Large intestine (tissue), 3 donors: ENCODE measurements around the gene ATP13A2. TPM values are rescaled to one million over a fixed set of nuclear protein-coding genes. Genes with fewer than 3 reads are reported as not detected.

Source experiments
- DNase-seq, 2 donors: peaks; one replicate each; pipeline versions ENCODE4 v3.0.0 to v3.0.0-alpha.2; 2013
- H3K27ac ChIP-seq: one replicate; pipeline ENCODE4 v1.5.1; 2013; ENCODE audit warnings: low read length
- H3K27me3 ChIP-seq: 2 replicates; pipeline ENCODE4 v1.6.1; 2013; ENCODE audit warnings: low read length; ENCODE audit not compliant: control insufficient read depth, insufficient read depth
- H3K36me3 ChIP-seq: 2 replicates; pipeline ENCODE4 v1.6.1; 2013; ENCODE audit warnings: low read length; ENCODE audit not compliant: control insufficient read depth, insufficient read depth
- H3K4me1 ChIP-seq: one replicate; pipeline ENCODE4 v1.6.1; 2013; ENCODE audit warnings: low read length; ENCODE audit not compliant: control insufficient read depth, insufficient read depth
- H3K4me3 ChIP-seq: one replicate; pipeline ENCODE4 v1.5.1; 2013; ENCODE audit warnings: low read length
- H3K9me3 ChIP-seq: one replicate; pipeline ENCODE4 v1.6.1; 2013; ENCODE audit warnings: mild to moderate bottlenecking, low read depth, low read length, moderate library complexity; ENCODE audit not compliant: control insufficient read depth
- WGBS: methylation state at CpG from one replicate; pipeline ENCODE4 v1.1.5; 2013; ENCODE audit warnings: low lambda C conversion rate; ENCODE audit not compliant: insufficient coverage; 5-methylcytosine and 5-hydroxymethylcytosine counted together
- polyA plus RNA-seq: library from polyadenylated mRNA; unstranded; fragments of 120-200 nt; gene quantifications from one replicate; pipeline ENCODE4 v1.2.1, GENCODE V29; 2013

Gene ATP13A2
- polyA plus RNA-seq, 1 donor, result 20.6 TPM

- H3K27ac ChIP-seq, result no peak overlapping the region
- WGBS, result no CpG with 5 or more reads among the region's 5 CpGs
- H3K36me3 ChIP-seq, result peaks cover 32% of the 10 kb centered on the region
Observed at GRCh38 chr1:17016317-17016661, 4.6 kb upstream of the ATP13A2 start.

GRCh38 chr1:17014671-17015567, 3.2 kb upstream of the ATP13A2 start:
- H3K4me1 ChIP-seq, result peaks cover 12% of the 10 kb centered on the region
- H3K36me3 ChIP-seq, result peaks cover 18% of the 10 kb centered on the region
- no peak for DNase-seq
- no CpG with 5 or more reads among the region's 10 CpGs for WGBS
- no peak overlapping the region for H3K4me3 ChIP-seq
- no peak overlapping the region for H3K27ac ChIP-seq
- H3K27me3 ChIP-seq, result no peaks in the 10 kb centered on the region
- H3K9me3 ChIP-seq, result no peaks in the 10 kb centered on the region

More at GRCh38 chr1:17016317-17016661, 4.6 kb upstream of the ATP13A2 start:
- peaks cover 5% of the 10 kb centered on the region for H3K4me1 ChIP-seq
- H3K27me3 ChIP-seq, result no peaks in the 10 kb centered on the region
- no peak for DNase-seq
- H3K9me3 ChIP-seq, result no peaks in the 10 kb centered on the region
- H3K4me3 ChIP-seq, result no peak overlapping the region

- Histone ChIP-seq H3K27me3 (no peaks in the 10 kb centered on the region), H3K27ac (no peak overlapping the region), H3K4me3 (no peak overlapping the region), H3K9me3 (no peaks in the 10 kb centered on the region), H3K36me3 (peaks cover 6% of the 10 kb centered on the region), H3K4me1 (peaks cover 12% of the 10 kb centered on the region)
- DNase-seq, result no peak
- no CpG with 5 or more reads among the region's 13 CpGs for WGBS
Observed at GRCh38 chr1:17013491-17014320, 2.0 kb upstream of the ATP13A2 start.

GRCh38 chr1:17012775-17013490, 1.2 kb upstream of the ATP13A2 start:
- no peaks in the 10 kb centered on the region for H3K9me3 ChIP-seq
- peaks cover 12% of the 10 kb centered on the region for H3K4me1 ChIP-seq
- DNase-seq, result no peak
- no peaks in the 10 kb centered on the region for H3K27me3 ChIP-seq
- H3K4me3 ChIP-seq, result no peak overlapping the region
- WGBS, result no CpG with 5 or more reads among the region's 9 CpGs
- H3K27ac ChIP-seq, result no peak overlapping the region
- peaks cover under 1% of the 10 kb centered on the region for H3K36me3 ChIP-seq

- no CpG with 5 or more reads among the region's 15 CpGs for WGBS
- H3K4me3 ChIP-seq, result peak overlapping the region; percentile 67
- H3K27me3 ChIP-seq, result no peaks in the 10 kb centered on the region
- no peak overlapping the region for H3K27ac ChIP-seq
- no peak for DNase-seq
- H3K9me3 ChIP-seq, result no peaks in the 10 kb centered on the region
- no peaks in the 10 kb centered on the region for H3K36me3 ChIP-seq
- peaks cover 9% of the 10 kb centered on the region for H3K4me1 ChIP-seq
Observed at GRCh38 chr1:17011092-17011438, 663 bp downstream of the ATP13A2 start.

GRCh38 chr1:17009706-17010105, 2.0 kb downstream of the ATP13A2 start:
- peaks cover 8% of the 10 kb centered on the region for H3K36me3 ChIP-seq
- peak in 1 of 2 donors; percentile 45 for DNase-seq
- no CpG with 5 or more reads among the region's 4 CpGs for whole genome bisulfite sequencing
- no peaks in the 10 kb centered on the region for H3K27me3 ChIP-seq
- H3K9me3 ChIP-seq, result no peaks in the 10 kb centered on the region
- H3K4me3 ChIP-seq, result no peak overlapping the region
- peaks cover 8% of the 10 kb centered on the region for H3K4me1 ChIP-seq
- H3K27ac ChIP-seq, result no peak overlapping the region

GRCh38 chr1:17008208-17008855, 3.4 kb downstream of the ATP13A2 start:
- H3K4me3 ChIP-seq, result no peak overlapping the region
- no peaks in the 10 kb centered on the region for H3K27me3 ChIP-seq
- no CpG with 5 or more reads among the region's 15 CpGs for WGBS
- H3K36me3 ChIP-seq, result peaks cover 16% of the 10 kb centered on the region
- H3K4me1 ChIP-seq, result peaks cover 8% of the 10 kb centered on the region
- H3K9me3 ChIP-seq, result no peaks in the 10 kb centered on the region
- no peak for DNase-seq
- no peak overlapping the region for H3K27ac ChIP-seq

GRCh38 chr1:17007121-17007520, 4.6 kb downstream of the ATP13A2 start:
- H3K27me3 ChIP-seq, result no peaks in the 10 kb centered on the region
- no peaks in the 10 kb centered on the region for H3K9me3 ChIP-seq
- H3K4me1 ChIP-seq, result peaks cover 8% of the 10 kb centered on the region
- H3K36me3 ChIP-seq, result peaks cover 26% of the 10 kb centered on the region
- H3K4me3 ChIP-seq, result no peak overlapping the region
- H3K27ac ChIP-seq, result no peak overlapping the region
- DNase-seq, result no peak
- no CpG with 5 or more reads among the region's 8 CpGs for WGBS

- Histone ChIP-seq H3K27me3 (no peaks in the 10 kb centered on the region), H3K27ac (no peak overlapping the region), H3K36me3 (peaks cover 35% of the 10 kb centered on the region), H3K4me3 (no peak overlapping the region), H3K4me1 (no peaks in the 10 kb centered on the region), H3K9me3 (no peaks in the 10 kb centered on the region)
- WGBS, result no CpG with 5 or more reads among the region's 19 CpGs
- no peak for DNase-seq
Observed at GRCh38 chr1:17005365-17005740, 6.4 kb downstream of the ATP13A2 start.
